RWPE2 (cell line): ENCODE measurements around the gene PTPN14.

Experiments used
- ATAC-seq: fragments of 200-7000 bp; cut with Tn5 transposase; 3 replicates; pipeline ENCODE4 v1.9.1; 2021; ENCODE audit warnings: low read depth
- DNase-seq: peaks from one replicate; pipeline ENCODE4 v3.0.0-alpha.2; 2020; ENCODE audit warnings: low spot score
- H3K27ac ChIP-seq: fragments of 450-650 bp; 2 replicates; pipeline ENCODE4 v1.5.1; 2017; ENCODE audit warnings: mild to moderate bottlenecking; ENCODE audit not compliant: poor library complexity, severe bottlenecking
- H3K27me3 ChIP-seq: fragments of 250-450 bp; sonication (Bioruptor Pico); 2 replicates; pipeline ENCODE4 v1.5.1; 2021; ENCODE audit warnings: mild to moderate bottlenecking, moderate library complexity; ENCODE audit not compliant: insufficient read depth, poor library complexity, severe bottlenecking
- H3K36me3 ChIP-seq: fragments of 250-450 bp; sonication (Bioruptor Pico); 2 replicates; pipeline ENCODE4 v1.5.1; 2020; ENCODE audit warnings: low read depth, mild to moderate bottlenecking, moderate library complexity
- H3K4me1 ChIP-seq: fragments of 250-450 bp; sonication (Bioruptor Pico); 2 replicates; pipeline ENCODE4 v1.5.1; 2021; ENCODE audit warnings: mild to moderate bottlenecking, moderate library complexity; ENCODE audit not compliant: insufficient read depth, poor library complexity, severe bottlenecking
- H3K4me3 ChIP-seq: fragments of 250-450 bp; sonication (Bioruptor Pico); 2 replicates; pipeline ENCODE4 v1.5.1; 2021; ENCODE audit warnings: mild to moderate bottlenecking, moderate library complexity; ENCODE audit not compliant: severe bottlenecking
- H3K9me3 ChIP-seq: fragments of 250-450 bp; sonication (Bioruptor Pico); 2 replicates; pipeline ENCODE4 v1.5.1; 2021; ENCODE audit warnings: mild to moderate bottlenecking, moderate library complexity; ENCODE audit not compliant: severe bottlenecking
- TF ChIP-seq, protein P1 (sequence below): fragments of 450-650 bp; IDR thresholded peaks from one replicate; pipeline ENCODE4 v1.5.1; 2017; ENCODE audit warnings: mild to moderate bottlenecking, moderate library complexity; ENCODE audit not compliant: poor library complexity, severe bottlenecking

PTPN14 gene

DNA sequence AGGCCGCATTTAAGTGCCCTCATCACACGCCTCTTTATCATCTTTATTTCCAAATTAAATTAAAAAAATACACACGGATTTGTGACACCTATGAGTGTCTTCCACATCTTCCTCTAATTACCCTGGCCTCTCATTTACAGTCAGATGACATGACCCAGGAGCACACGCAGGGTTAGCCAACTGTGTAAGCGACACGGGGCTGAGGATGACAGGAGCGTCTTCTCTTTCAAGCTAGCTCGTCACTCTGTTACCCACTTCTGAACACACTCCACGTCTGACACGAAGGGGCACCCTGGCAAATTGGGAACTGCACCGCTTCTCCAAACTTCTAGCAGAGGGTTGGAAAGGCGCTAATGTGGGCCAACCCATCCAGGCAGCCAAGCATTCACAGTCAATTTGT, 158.3 kb downstream of the PTPN14 start:
- Histone ChIP-seq H3K27ac (no peak overlapping the region), H3K4me3 (no peak overlapping the region), H3K4me1 (peaks cover 6% of the 10 kb centered on the region), H3K27me3 (no peaks in the 10 kb centered on the region), H3K9me3 (no peaks in the 10 kb centered on the region), H3K36me3 (peaks cover 52% of the 10 kb centered on the region)
- DNase-seq (no peak), ATAC-seq (no peak)
- TF ChIP-seq, protein P1, sequence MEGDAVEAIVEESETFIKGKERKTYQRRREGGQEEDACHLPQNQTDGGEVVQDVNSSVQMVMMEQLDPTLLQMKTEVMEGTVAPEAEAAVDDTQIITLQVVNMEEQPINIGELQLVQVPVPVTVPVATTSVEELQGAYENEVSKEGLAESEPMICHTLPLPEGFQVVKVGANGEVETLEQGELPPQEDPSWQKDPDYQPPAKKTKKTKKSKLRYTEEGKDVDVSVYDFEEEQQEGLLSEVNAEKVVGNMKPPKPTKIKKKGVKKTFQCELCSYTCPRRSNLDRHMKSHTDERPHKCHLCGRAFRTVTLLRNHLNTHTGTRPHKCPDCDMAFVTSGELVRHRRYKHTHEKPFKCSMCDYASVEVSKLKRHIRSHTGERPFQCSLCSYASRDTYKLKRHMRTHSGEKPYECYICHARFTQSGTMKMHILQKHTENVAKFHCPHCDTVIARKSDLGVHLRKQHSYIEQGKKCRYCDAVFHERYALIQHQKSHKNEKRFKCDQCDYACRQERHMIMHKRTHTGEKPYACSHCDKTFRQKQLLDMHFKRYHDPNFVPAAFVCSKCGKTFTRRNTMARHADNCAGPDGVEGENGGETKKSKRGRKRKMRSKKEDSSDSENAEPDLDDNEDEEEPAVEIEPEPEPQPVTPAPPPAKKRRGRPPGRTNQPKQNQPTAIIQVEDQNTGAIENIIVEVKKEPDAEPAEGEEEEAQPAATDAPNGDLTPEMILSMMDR: no peak

DNA sequence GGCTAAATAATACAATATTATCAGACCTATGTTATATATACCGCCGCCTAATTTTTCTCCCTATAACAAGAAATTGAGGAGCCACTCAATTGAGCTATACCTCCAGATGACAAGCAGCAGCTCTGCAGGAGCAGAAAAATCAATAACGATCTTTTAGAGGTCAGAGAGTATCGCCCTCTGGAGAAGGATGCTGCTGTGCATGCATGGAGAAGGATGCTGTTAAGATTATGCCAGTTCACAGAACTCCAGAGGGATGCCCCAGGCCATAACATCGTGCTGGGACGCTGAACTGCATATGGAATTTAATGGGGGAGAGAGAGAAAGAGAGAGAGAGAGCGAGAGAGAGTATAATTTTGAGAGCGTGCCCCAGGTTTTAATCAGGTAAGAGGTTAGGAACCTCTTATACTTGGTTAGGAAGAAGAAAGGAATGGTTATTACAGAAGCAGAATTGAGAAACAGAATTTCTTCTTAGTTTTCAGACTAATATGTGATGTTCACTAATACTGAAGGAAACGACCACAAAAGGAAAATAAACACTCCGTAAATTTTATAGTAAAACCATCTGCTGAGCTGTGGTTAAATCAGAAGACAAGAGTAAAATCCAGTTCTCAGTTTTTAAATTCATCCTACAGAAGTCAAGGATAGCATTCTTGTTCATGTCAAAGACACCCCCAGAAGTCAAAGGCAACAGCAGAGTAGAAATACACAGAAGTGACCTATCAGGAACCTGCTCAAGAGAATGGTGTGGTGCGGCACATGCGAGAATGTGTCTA, 159.3 kb downstream of the PTPN14 start:
- DNase-seq (no peak), ATAC-seq (no peak)
- peaks cover 6% of the 10 kb centered on the region for H3K4me1 ChIP-seq
- no peak overlapping the region for H3K27ac ChIP-seq
- no peak overlapping the region for H3K4me3 ChIP-seq
- no peaks in the 10 kb centered on the region for H3K9me3 ChIP-seq
- TF ChIP-seq, protein P1: no peak
- no peaks in the 10 kb centered on the region for H3K27me3 ChIP-seq
- H3K36me3 ChIP-seq: peaks cover 47% of the 10 kb centered on the region

DNA sequence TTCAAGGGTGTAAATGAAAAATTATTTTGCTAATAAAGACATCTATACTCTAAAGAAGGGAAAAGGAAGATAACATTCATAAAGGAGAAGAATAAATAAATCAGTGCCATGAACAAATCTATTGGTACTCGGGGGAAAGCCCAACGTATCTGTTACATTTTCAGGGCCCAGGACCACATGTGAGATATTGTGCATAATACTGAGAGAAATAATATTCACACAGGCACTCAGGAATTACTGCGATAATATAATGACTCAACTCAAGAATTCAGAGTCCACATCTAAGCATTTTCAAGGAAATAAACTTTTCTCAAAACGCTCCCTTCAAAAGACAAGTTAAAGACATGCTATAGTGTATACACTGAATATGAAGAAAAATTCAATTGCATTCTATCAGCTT, 161.7 kb downstream of the PTPN14 start:
- Histone ChIP-seq H3K27ac (no peak overlapping the region), H3K4me1 (peaks cover 2% of the 10 kb centered on the region), H3K27me3 (no peaks in the 10 kb centered on the region), H3K9me3 (no peaks in the 10 kb centered on the region), H3K36me3 (peaks cover 45% of the 10 kb centered on the region), H3K4me3 (no peak overlapping the region)
- ATAC-seq (no peak), DNase-seq (no peak)
- TF ChIP-seq, protein P1: no peak

DNA sequence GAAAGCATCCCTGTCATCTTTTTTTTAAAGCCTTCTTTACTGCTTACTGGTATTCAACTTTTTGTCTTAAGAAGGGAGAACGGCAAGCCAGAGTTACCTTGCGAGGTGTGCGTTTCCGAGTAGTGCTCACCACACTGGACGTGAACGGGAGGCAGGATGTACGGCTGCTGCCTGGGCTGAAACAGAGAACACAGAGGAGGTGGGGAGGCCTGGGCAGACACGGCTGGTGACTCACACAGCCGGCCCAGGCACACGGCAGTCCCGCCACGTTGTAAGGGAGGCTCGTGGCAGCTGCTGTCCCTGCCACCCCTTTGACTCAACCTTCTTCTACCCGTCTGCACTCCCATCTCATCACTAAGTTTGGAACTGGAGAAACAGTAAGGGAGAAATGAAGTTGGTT, 164.7 kb downstream of the PTPN14 start:
- Histone ChIP-seq H3K4me1 (no peaks in the 10 kb centered on the region), H3K27me3 (no peaks in the 10 kb centered on the region), H3K27ac (no peak overlapping the region), H3K9me3 (no peaks in the 10 kb centered on the region), H3K4me3 (no peak overlapping the region), H3K36me3 (peaks cover 36% of the 10 kb centered on the region)
- TF ChIP-seq, protein P1: no peak
- ATAC-seq (peak; percentile 72), DNase-seq (no peak)

DNA sequence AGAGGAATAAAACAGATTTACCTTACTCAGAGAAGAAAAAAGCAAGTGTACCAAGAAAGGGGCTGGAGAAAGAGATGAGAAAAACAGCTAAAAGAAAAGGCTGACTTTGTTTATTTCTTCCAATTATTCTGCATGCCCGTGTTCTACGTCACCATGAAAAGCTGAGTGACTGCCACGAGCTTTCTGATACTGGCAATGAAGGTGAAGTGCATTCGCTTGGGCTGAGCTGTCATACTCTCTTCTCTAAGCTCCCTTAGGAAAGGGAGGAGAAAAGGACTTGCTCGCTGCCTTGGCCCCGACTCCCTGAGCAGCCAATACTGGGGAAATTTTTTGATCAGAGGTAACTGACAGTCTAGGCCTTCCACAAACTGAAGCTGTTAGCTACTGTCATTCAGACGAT, 165.1 kb downstream of the PTPN14 start:
- peaks cover 40% of the 10 kb centered on the region for H3K36me3 ChIP-seq
- TF ChIP-seq, protein P1: no peak

More for the DNA sequence above, 165.1 kb downstream of the PTPN14 start:
- Histone ChIP-seq H3K4me1 (no peaks in the 10 kb centered on the region), H3K4me3 (no peak overlapping the region), H3K27me3 (no peaks in the 10 kb centered on the region), H3K9me3 (no peaks in the 10 kb centered on the region), H3K27ac (no peak overlapping the region)
- no peak for DNase-seq
- no peak for ATAC-seq
